SHP77 (cell line): ENCODE measurements around the gene HOXA10.
A peak's percentile ranks its signal among the peaks of the same experiment; 100 is the strongest.

ENCODE experiments used
- DNase-seq, 2 experiments: peaks; one replicate each; lab custom pipeline; 2025; lab: John Stamatoyannopoulos, UW

The HOXA10 gene

DNA sequence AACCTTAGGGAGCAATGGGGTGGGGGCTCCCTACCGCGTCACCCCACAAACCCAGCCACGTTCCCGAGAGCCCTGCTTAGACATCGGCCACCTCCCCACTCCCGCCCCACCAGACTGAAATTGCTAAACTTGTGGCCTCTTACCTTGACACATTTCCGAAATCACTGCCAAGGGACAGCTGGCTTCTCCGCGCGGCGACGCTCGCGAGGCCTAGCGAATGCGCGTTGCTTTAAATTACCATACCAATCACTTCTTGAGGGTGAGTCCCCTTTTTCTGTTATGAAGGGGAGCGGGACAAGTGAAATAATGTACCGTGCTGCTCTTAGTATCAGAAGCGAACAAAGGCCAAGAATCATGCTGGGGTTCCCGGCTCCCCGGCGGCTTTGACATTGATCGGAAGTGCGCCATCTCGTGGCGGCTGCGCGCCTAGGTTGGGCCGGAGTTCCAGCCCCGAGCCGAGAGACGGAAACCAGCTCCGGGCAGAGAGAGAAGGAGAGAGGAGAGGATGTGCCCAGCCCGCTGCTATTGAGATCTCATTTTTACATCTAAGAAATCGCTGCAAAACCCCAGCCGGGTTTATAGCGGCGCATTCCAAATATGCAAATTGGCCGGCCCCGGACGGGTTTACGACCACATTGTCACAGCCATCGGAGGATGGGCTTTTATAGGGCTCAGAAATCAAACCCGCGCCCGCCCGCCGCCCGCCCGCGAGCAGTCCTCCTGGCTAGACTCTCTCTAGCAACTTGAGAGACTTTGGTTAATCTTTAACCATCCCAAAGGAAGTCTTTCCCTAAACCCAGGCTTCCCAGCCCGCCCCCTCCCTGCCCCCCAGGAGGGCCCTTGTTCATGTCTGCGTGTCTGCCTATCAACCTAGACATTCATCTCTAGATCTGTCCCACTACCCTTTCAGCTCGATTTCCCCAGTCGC is 5.6 kb upstream of the HOXA10 start:
- peak in 1 of 2 experiments; percentile 14 for DNase-seq

GRCh38 chr7:27179030-27179429 is 4.9 kb upstream of the HOXA10 start:
- no peak for DNase-seq

DNA sequence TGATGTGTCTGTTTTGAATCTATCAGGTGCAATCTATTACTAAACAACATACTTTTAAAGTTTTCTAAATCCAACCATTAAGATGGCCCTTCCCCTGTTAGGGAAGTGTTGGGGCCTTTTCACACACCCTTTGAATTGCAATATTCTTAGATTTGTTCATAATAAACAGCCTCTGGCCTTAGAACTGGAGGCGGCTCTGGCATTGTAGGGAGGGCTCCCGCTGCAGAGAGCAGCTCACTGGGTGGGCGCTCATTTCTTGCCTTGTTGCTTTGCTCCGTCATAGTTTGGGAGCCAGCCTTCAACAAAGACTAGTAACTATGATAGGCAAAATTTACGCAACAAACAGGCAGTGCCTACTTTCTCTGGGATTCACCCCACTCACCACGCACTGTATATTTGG is 4.2 kb upstream of the HOXA10 start:
- DNase-seq: no peak

- no peak for DNase-seq
Measured at GRCh38 chr7:27177795-27178320, 3.7 kb upstream of the HOXA10 start.

DNA sequence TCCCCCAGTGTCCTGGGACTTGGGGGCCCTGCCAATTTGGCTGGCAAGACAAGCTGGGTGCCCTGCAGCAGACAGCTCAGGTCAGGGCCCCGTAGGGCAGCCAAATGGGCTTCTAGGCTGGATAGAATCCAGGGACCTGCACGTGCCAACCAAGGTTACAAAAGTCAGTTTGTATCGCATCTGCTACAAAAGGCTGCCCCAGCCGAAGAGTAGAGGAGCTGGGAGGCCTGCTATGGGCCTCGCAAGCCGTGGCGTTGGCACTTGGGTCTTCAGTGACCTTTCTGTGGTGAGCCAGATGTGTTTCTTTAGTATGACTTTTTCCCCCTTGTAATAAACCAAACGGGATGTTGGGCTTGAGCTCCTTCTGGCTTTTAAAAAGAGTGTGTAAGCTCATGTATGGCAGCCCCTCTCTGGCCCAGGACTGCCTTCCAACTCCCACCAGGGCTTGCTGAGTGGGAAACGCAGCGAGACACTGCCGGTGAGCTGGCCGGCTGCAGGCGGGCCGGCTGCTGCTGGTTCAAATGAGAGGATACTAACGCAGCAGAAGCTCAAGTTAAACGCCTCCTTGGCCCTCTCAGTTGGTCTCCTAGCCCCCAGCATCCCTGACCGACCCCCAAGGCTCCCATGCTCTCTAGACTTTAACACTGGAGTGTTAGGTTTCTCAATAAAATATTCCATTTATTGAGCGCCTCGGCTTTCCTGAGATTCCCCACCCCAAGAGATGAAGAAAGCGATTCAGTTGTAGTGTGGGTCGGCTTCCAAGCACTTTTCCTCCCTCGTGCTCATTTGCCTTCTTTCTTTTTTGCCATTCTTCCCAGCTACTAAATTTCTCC is 3.1 kb upstream of the HOXA10 start:
- DNase-seq: no peak

- no peak for DNase-seq
Measured at GRCh38 chr7:27176524-27176845, 2.4 kb upstream of the HOXA10 start.

GRCh38 chr7:27175626-27176523 is 1.8 kb upstream of the HOXA10 start:
- DNase-seq: no peak

DNA sequence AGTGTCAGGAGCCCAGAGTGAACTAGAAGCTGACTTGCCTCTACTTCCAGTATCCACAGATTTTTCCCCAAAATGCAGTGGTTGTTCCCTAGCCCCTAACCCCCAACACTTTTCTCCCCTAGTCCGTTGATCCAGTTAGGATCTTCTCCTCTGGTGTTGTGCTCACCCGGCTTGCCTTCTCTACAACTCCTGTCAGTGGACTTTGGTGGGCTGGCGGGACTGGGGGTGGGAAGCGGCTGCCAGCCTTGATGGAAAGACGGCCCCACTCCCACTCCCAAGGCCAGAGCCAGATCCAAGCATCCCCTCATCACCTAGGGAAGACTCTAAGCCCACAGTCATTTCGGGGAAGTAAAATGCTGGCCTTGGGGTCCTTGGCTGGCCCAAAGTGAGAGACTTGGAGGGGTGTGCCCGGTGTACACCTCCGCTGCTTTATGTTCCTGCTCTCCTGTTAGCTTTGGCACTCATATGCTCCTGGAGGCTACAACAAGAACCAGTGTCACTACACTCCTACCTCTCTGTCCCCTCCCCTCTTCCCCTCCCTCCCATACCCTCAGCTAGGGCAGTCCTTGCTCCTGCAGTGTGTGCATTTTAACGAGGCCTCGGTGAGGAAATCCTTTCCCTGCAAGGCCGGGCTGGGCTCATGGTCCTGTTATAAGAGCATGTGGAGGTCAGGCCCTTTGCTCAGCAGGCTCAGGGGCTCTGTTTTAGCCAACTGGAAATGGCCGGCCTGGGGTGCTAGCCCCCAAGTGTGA is 930 bp upstream of the HOXA10 start:
- DNase-seq: no peak

DNA sequence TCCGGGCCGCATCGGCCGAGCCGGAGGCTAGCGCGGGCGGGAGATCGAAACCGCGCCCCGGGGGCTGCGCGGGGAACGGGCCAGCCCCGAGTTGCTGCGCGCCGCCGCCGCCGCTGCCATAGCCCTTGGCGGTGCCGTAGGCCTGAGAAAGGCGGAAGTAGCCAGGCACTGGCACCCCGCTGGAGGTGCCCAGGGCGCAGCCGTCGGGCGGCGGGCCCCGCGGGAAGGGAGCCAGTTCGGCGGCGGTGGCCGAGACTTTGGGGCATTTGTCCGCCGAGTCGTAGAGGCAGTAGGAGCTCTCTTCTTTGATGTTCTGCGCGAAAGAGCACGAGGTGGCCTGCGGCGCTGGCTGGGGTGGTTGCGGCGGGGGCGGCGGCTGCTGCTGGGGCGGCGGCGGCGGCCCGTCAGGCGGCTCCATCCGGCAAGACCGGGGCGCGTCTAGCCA is 587 bp downstream of the HOXA10 start:
- no peak for DNase-seq

GRCh38 chr7:27172823-27173510 is 1.2 kb downstream of the HOXA10 start:
- DNase-seq: no peak

- DNase-seq: no peak
Measured at GRCh38 chr7:27172315-27172774, 1.8 kb downstream of the HOXA10 start.

DNA sequence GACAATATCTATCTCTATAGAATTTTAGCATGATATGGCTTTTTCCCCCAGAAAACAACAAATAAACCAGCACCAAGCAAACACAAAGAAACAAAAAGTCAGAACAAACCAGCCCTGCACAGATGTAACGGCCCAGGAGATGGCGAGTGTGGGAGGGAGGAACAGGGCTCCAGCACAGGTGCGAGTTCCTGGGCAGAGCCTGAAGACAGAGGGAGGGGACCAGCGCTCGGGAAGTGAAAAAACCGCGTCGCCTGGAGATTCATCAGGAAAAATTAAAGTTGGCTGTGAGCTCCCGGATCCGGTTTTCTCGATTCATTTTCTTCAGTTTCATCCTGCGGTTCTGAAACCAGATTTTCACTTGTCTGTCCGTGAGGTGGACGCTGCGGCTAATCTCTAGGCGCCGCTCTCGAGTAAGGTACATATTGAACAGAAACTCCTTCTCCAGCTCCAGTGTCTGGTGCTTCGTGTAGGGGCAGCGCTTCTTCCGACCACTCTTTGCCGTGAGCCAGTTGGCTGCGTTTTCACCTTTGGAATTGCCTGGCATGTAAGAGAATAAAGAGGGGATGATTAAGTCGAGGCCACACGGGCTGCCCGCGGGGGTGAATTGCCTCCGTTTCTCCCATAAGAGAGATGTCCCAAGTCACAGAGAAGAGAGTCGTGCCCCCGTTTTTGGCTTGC is 2.3 kb downstream of the HOXA10 start:
- DNase-seq: no peak

GRCh38 chr7:27171325-27171636 is 2.8 kb downstream of the HOXA10 start:
- no peak for DNase-seq

GRCh38 chr7:27170426-27171324 is 3.4 kb downstream of the HOXA10 start:
- DNase-seq: no peak

GRCh38 chr7:27169658-27170425 is 4.3 kb downstream of the HOXA10 start:
- DNase-seq: no peak

- DNase-seq: no peak
Measured at GRCh38 chr7:27168265-27168947, 5.7 kb downstream of the HOXA10 start.

- no peak for DNase-seq
Measured at GRCh38 chr7:27167916-27168264, 6.2 kb downstream of the HOXA10 start.
